Measurements from ENCODE around the gene PISD. TPM values are rescaled to one million over a fixed set of nuclear protein-coding genes. Genes with fewer than 3 reads are reported as not detected.
"Not testable (repeated sequence)": the region's sequence is repeated elsewhere in the genome, so short reads cannot be mapped to it uniquely, and the experiment has no call there.

Gene PISD
- 21.3 and 25.5 TPM in 2 replicates for total RNA-seq (ENCODE audit: low replicate concordance)

DNA sequence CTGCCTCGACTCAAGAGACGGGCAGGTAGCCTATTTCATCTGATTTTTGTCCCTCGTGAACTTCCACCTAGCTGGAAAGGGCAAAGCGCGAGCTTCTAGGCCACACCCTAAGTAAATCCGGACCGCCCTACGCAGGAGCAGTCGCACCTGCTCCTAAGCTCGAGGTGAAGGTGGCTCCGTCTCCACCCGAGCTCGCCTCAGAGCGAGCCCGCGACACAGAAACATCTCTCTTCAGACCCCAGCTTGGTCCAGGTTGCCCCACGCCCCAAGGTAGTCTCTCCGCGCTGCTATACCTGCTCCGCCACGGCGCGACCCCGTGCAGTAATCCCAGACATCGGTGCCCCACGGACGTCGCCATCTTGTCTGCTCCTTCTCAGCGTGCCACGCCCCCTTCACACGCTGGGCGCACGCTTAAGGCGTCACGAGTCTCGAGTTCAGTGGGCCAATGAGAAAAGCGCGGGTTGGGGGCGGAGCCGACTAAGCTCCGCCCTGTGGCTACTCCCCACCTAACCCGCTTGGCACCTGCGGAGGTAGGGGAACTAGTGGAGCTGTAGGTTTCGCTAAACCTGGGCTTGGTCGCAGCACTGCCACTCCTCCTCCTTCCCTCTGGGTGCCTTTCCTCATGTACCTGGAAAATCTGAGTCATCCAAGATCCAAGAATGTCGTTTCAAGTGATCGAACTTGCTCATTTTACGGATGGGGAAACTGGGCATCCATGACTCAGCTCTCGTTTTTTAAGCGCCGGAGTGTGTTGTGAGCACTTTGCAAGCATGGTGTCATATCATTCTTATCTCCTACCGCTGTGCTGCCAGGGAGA is at the start of gene PISD:
Gene PISD (minus strand): TSS at position 365 of the 817 bp plus-strand sequence. CDS start 7 bp downstream, at position 358.
- peak within 1 kb of the TSS; percentile 82 for H3K4me3 ChIP-seq (ENCODE audit: low read depth, low read length)
- TF ChIP-seq, protein P1, sequence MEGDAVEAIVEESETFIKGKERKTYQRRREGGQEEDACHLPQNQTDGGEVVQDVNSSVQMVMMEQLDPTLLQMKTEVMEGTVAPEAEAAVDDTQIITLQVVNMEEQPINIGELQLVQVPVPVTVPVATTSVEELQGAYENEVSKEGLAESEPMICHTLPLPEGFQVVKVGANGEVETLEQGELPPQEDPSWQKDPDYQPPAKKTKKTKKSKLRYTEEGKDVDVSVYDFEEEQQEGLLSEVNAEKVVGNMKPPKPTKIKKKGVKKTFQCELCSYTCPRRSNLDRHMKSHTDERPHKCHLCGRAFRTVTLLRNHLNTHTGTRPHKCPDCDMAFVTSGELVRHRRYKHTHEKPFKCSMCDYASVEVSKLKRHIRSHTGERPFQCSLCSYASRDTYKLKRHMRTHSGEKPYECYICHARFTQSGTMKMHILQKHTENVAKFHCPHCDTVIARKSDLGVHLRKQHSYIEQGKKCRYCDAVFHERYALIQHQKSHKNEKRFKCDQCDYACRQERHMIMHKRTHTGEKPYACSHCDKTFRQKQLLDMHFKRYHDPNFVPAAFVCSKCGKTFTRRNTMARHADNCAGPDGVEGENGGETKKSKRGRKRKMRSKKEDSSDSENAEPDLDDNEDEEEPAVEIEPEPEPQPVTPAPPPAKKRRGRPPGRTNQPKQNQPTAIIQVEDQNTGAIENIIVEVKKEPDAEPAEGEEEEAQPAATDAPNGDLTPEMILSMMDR (IDR thresholded peaks at IDR 0.05; ENCODE audit: insufficient read depth, low read length) = no peak
- peak; percentile 92 for DNase-seq (ENCODE audit: low read depth)

DNA sequence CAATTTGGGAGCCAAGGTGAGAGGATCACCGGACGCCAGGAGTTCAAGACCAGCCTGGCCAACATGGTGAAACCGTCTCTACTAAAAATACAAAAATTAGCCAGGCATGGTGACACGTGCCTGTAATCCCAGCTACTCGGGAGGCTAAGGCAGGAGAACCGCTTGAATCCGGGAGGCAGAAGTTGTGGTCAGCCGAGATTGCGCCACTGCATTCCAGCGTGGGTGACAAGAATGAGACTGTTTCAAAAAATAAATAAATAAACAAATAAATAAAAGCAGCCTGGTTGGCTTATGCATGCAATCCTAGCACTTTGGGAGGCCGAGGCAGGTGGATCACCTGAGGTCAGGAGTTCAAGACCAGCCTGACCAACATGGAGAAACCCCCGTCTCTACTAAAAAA is 49.2 kb upstream of the PISD start:
- not testable (repeated sequence) for H3K4me3 ChIP-seq (ENCODE audit: low read depth, low read length); DNase-seq (ENCODE audit: low read depth)

GRCh38 chr22:31707519-31707918 is 45.5 kb upstream of the PISD start:
- H3K4me3 ChIP-seq (ENCODE audit: low read depth, low read length) = no peak overlapping the region
- TF ChIP-seq, protein P1 (IDR thresholded peaks at IDR 0.05; ENCODE audit: insufficient read depth, low read length) = no peak

DNA sequence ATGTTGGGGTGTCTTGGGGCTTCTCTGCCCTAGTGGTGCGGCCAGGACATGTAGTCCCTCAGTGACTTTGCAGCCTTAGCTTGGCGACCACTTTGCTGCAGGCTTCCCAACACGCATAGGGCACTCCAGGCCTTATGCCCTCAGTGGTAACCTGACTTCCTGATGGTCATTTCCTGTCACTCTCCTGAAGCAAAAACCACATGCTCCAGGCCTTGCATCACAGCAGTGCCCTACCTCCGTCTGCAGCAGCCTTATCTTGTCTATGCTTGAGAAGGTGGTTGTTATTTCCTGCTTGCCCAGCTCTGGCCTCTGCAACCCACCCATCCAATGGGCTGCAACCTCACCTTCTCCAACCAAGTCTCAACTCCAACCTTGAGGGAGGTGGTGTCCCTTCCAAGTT is 33.4 kb upstream of the PISD start:
- TF ChIP-seq, protein P1 (IDR thresholded peaks at IDR 0.05; ENCODE audit: insufficient read depth, low read length) = no peak
- DNase-seq (ENCODE audit: low read depth) = no peak
- no peak overlapping the region for H3K4me3 ChIP-seq (ENCODE audit: low read depth, low read length)

More at GRCh38 chr22:31707519-31707918, 45.5 kb upstream of the PISD start:
- DNase-seq (ENCODE audit: low read depth) = no peak

DNA sequence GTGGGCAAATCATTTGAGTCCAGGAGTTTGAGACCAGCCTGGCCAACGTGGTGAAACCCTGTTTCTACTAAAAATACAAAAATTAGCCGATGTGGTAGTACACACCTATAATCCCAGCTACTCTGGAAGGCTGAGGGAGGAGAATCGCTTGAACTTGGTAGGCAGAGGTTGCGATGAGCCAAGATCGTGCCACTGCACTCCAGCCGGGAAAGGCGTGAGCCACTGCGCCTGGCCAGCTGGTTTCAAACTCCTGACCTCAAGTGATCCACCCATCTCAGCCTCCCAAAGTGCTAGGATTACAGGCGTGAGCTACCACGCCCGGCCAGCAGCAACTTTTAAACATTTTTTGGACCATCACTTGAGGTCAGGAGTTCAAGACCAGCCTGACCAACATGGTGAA is 32.0 kb upstream of the PISD start:
- DNase-seq (ENCODE audit: low read depth); H3K4me3 ChIP-seq (ENCODE audit: low read depth, low read length): not testable (repeated sequence)

DNA sequence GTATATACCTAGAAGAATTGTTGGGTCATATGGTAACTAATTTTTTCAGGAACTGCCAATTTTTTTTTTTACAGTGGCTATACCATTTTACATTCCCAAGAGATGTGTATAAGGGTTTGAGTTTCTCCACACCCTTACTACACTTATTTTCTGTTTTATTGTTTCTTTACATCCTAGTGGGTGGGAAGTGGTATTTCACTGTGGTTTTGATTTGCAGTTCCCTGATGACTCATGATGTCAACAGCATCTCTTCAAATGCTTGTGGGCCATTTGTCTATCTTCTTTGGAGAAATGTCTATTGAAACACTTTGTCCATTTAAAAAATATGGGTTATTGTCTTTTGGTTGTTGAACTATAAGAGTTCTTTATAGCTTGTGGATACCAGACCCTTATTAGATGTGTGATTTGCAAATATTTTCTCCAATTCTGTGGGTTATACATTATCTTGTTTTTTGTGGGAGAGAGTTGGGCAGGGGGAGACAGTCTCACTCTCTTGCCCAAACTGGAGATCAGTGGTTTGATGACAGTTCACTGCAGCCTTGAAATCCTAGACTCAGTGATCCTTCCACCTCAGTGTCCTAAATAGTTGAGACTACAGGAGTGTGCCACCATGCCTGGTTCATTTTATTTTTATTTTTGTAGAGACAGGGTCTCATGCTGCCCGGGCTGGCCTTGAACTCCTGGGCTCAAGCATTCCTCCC is 30.3 kb upstream of the PISD start:
- TF ChIP-seq, protein P1 (IDR thresholded peaks at IDR 0.05; ENCODE audit: insufficient read depth, low read length) = no peak
- DNase-seq (ENCODE audit: low read depth) = no peak

DNA sequence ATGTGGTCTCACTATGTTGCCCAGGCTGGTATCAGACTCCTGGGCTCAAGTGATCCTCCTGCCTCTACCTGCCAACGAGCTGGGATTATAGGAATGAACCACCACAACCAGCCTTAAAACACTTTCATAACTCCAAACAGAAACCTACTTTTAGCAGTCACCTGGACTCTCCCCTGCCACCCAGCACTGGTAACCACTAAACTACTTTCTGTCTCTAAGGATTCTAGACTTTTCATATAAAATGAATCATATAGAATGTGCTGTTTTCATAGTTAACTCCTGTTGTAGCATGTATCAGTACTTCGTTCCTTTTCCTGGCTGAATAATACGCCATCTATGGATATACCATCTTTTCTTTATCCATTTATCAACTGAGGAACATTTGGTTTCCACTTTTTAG is 29.4 kb upstream of the PISD start:
- DNase-seq (ENCODE audit: low read depth) = no peak
- H3K4me3 ChIP-seq (ENCODE audit: low read depth, low read length) = no peak overlapping the region
- TF ChIP-seq, protein P1 (IDR thresholded peaks at IDR 0.05; ENCODE audit: insufficient read depth, low read length) = no peak

More for the DNA sequence above, 30.3 kb upstream of the PISD start:
- no peak overlapping the region for H3K4me3 ChIP-seq (ENCODE audit: low read depth, low read length)

Data from fibroblast of the aortic adventitia (primary cell).